Measurements from ENCODE around the gene CNBD2.

DNA sequence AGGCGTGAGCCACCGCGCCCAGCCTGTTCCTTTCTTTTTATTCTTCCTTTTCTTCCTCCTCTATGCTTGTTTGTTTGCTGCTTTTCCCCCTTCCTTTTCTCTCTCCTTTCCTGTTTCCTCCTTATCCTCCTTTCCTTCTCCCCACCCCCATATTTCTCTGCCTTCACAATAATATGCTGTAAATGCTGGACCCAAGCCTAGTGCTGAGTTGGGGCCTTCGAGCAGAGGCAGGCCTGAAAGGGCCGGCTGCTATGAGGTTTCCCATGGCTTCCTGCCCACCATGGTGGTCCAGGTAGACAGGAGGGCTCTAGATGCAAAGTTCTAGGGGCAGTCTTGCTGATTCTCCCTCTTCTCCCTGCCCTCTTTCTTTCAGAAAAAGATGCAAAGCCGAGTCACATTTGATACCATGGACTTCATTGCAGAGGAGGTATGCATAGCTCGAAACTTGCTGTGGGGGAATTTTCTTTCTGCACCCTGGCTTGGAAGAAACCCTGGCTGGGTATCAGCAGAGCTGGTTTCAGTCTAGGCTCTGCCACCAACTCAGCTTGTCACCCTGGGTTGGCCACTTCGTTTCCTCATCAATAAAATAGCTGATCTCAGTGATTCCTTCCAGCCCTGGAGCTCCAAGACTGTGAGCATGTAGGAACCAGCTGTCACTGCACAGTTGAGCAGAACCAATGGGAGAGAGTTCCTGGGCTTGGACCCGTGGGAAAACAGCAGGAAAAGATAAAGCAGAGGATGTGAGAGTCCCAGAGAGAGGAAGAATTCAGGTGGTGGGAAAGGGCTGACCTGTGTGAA, 7.4 kb downstream of the CNBD2 start:
- TF ChIP-seq EZH2 (IDR thresholded peaks at IDR 0.05; ENCODE audit: borderline replicate concordance, insufficient read depth, low read depth, low read length, poor library complexity, severe bottlenecking), result no peak
- TF ChIP-seq, protein P1, sequence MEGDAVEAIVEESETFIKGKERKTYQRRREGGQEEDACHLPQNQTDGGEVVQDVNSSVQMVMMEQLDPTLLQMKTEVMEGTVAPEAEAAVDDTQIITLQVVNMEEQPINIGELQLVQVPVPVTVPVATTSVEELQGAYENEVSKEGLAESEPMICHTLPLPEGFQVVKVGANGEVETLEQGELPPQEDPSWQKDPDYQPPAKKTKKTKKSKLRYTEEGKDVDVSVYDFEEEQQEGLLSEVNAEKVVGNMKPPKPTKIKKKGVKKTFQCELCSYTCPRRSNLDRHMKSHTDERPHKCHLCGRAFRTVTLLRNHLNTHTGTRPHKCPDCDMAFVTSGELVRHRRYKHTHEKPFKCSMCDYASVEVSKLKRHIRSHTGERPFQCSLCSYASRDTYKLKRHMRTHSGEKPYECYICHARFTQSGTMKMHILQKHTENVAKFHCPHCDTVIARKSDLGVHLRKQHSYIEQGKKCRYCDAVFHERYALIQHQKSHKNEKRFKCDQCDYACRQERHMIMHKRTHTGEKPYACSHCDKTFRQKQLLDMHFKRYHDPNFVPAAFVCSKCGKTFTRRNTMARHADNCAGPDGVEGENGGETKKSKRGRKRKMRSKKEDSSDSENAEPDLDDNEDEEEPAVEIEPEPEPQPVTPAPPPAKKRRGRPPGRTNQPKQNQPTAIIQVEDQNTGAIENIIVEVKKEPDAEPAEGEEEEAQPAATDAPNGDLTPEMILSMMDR (IDR thresholded peaks at IDR 0.05), result no peak

Measured in B cell (primary cell).